ENCODE data around the gene ETNK2. TPM values are rescaled to one million over a fixed set of nuclear protein-coding genes. Genes with fewer than 3 reads are reported as not detected.

ETNK2 gene
- total and polyA plus RNA-seq, 2 donors (not counting 1 experiment from before 2014, with no cell fraction given): 0.49 to 2.8 TPM

GRCh38 chr1:204081164-204081790 lies 70.6 kb downstream of the ETNK2 start:
- intact Hi-C loops (cut with micrococcal nuclease): no loop called here

More at GRCh38 chr1:204081164-204081790, 70.6 kb downstream of the ETNK2 start:
- Histone ChIP-seq H3K4me2 (replicated peaks; ENCODE audit: low read depth, low read length, poor library complexity, severe bottlenecking) (no peak overlapping the region), H4K20me1 (ENCODE audit: control insufficient read depth, insufficient read depth, low read length, poor library complexity, severe bottlenecking) (no peaks in the 10 kb centered on the region), H3K36me3 (replicated peaks in 1 of 2; ENCODE audit: control extremely low read depth in 1 of 2, control insufficient read depth in 1 of 2, extremely low read depth in 1 of 2, insufficient read depth in 2 of 2, low read length in 1 of 2) (no peaks in the 10 kb centered on the region), H3K4me1 (ENCODE audit: control insufficient read depth in 2 of 2, insufficient read depth in 2 of 2, low read length in 2 of 2) (no peaks in the 10 kb centered on the region), H3K27me3 (replicated peaks in 1 of 4; ENCODE audit: control extremely low read depth in 1 of 4, control insufficient read depth in 3 of 4, insufficient read depth in 4 of 4, low read length in 3 of 4) (peaks cover 0 to 12% (median 2%) of the 10 kb centered on the region in 4 experiments), H3K27ac (ENCODE audit: low read length in 2 of 2) (no peak overlapping the region), H3K9me3 (ENCODE audit: control extremely low read depth in 1 of 3, control insufficient read depth in 2 of 3, insufficient read depth in 1 of 3, low read length in 2 of 3) (no peaks in the 10 kb centered on the region), H3K4me3 (ENCODE audit: control extremely low read depth in 1 of 5, extremely low read depth in 1 of 5, insufficient read depth in 1 of 5, low read depth in 2 of 5, low read length in 4 of 5) (no peak overlapping the region), H2AFZ (ENCODE audit: insufficient read depth, low read depth, low read length, poor library complexity, severe bottlenecking) (no peak overlapping the region), H3K79me2 (ENCODE audit: control insufficient read depth, insufficient read depth, low read length) (no peaks in the 10 kb centered on the region), H3K9ac (ENCODE audit: low read length) (no peak overlapping the region)
- H3K27ac Mint-ChIP-seq: no peak overlapping the region
- TF ChIP-seq EZH2 (IDR thresholded peaks at IDR 0.05; ENCODE audit: borderline replicate concordance, insufficient read depth, low read depth, low read length, poor library complexity, severe bottlenecking): no peak
- TF ChIP-seq, protein P1, sequence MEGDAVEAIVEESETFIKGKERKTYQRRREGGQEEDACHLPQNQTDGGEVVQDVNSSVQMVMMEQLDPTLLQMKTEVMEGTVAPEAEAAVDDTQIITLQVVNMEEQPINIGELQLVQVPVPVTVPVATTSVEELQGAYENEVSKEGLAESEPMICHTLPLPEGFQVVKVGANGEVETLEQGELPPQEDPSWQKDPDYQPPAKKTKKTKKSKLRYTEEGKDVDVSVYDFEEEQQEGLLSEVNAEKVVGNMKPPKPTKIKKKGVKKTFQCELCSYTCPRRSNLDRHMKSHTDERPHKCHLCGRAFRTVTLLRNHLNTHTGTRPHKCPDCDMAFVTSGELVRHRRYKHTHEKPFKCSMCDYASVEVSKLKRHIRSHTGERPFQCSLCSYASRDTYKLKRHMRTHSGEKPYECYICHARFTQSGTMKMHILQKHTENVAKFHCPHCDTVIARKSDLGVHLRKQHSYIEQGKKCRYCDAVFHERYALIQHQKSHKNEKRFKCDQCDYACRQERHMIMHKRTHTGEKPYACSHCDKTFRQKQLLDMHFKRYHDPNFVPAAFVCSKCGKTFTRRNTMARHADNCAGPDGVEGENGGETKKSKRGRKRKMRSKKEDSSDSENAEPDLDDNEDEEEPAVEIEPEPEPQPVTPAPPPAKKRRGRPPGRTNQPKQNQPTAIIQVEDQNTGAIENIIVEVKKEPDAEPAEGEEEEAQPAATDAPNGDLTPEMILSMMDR (IDR thresholded peaks at IDR 0.05): no peak
- no peak for DNase-seq
- H3K4me1 Mint-ChIP-seq: no peaks in the 10 kb centered on the region
- CTCF ChIA-PET: no interaction called here
- 63% methylated on average over 4 of the region's 13 CpGs for WGBS (ENCODE audit: insufficient coverage)
- no peak for ATAC-seq (ENCODE audit: low read depth)
- H3K27me3 Mint-ChIP-seq: peaks cover 35% of the 10 kb centered on the region
- POLR2A ChIA-PET: no interaction called here
- no peaks in the 10 kb centered on the region for H3K9me3 Mint-ChIP-seq (ENCODE audit: insufficient read depth)
- no peak overlapping the region for H3K4me3 Mint-ChIP-seq

Other genes with a start within 250 kb of the ETNK2 start
- 0.15 TPM in 2 replicates for gene SOX13, start 78.9 kb downstream of the ETNK2 start, total RNA-seq
- gene SOX13, start 78.9 kb downstream of the ETNK2 start, polyA plus RNA-seq: 0.19 and 1.3 TPM in 2 replicates
- gene REN, start 14.3 kb upstream of the ETNK2 start, total RNA-seq: not detected in 2 replicates
- not detected in 2 replicates for gene REN, start 14.3 kb upstream of the ETNK2 start, polyA plus RNA-seq
- not detected in 2 replicates for gene KISS1, start 44.4 kb upstream of the ETNK2 start, total RNA-seq
- not detected in 2 replicates for gene KISS1, start 44.4 kb upstream of the ETNK2 start, polyA plus RNA-seq
- not detected in 2 replicates for gene GOLT1A, start 61.9 kb upstream of the ETNK2 start, total RNA-seq
- 0.17 TPM in 1 of 2 replicates, not detected in the other for gene GOLT1A, start 61.9 kb upstream of the ETNK2 start, polyA plus RNA-seq
- gene PLEKHA6, start 207.9 kb upstream of the ETNK2 start, total RNA-seq: 0.47 and 0.92 TPM in 2 replicates
- 0.20 and 0.31 TPM in 2 replicates for gene PLEKHA6, start 207.9 kb upstream of the ETNK2 start, polyA plus RNA-seq